Left ventricle myocardium inferior (tissue), 1 donor: Measurements from ENCODE around the gene MYH14. TPM values are rescaled to one million over a fixed set of nuclear protein-coding genes. Genes with fewer than 3 reads are reported as not detected.
A peak's percentile ranks its signal among the peaks of the same experiment; 100 is the strongest.
"Not testable (repeated sequence)": the region's sequence is repeated elsewhere in the genome, so short reads cannot be mapped to it uniquely, and the experiment has no call there.

Experiments used
- DNase-seq: peaks from one replicate; pipeline ENCODE4 v3.0.0-alpha.2; 2020
- H3K27ac ChIP-seq: fragments of 200-600 bp; replicated peaks from 2 replicates; pipeline ENCODE4 v1.8.0; 2021
- H3K27me3 ChIP-seq: fragments of 200-600 bp; 2 replicates; pipeline ENCODE4 v1.8.0; 2021; ENCODE audit warnings: low read depth
- H3K36me3 ChIP-seq: fragments of 200-600 bp; 2 replicates; pipeline ENCODE4 v1.8.0; 2021
- H3K4me1 ChIP-seq: fragments of 200-600 bp; 2 replicates; pipeline ENCODE4 v1.8.0; 2021
- H3K4me3 ChIP-seq: fragments of 200-600 bp; 2 replicates; pipeline ENCODE4 v1.8.0; 2021; ENCODE audit warnings: mild to moderate bottlenecking, moderate library complexity
- H3K9me3 ChIP-seq: fragments of 200-600 bp; replicated peaks from 2 replicates; pipeline ENCODE4 v1.8.0; 2021
- CTCF ChIP-seq: fragments of 200-600 bp; IDR thresholded peaks from 2 replicates; pipeline ENCODE4 v1.8.0; 2021; ENCODE audit warnings: antibody characterized with exemption, mild to moderate bottlenecking, borderline replicate concordance
- intact Hi-C: fragments of 100-400 bp; cut with micrococcal nuclease; formaldehyde crosslinking; loops from one replicate; pipeline ENCODE4 v1.11.0; 2022
- total RNA-seq: library from RNA; stranded (reverse); fragmentation: NEBNext Ultra II Directional; extraction: Animal tissue kit (Norgen Biotek cat#: 25700); gene quantifications from one replicate; pipeline ENCODE4 v1.2.1, GENCODE V29; 2021
- donor health status: DM: no; HTN: yes; CAD: no; lungs with severe emphysema.

Gene MYH14
- total RNA-seq, 1 donor from 2014 or later: 115 TPM

- Histone ChIP-seq H3K4me1 (peaks cover 44% of the 10 kb centered on the region), H3K4me3 (no peak overlapping the region), H3K36me3 (no peaks in the 10 kb centered on the region), H3K27ac (no peak overlapping the region), H3K9me3 (no peaks in the 10 kb centered on the region), H3K27me3 (peaks cover 61% of the 10 kb centered on the region)
- TF ChIP-seq CTCF: no peak
- no peak for DNase-seq
- intact Hi-C loops: no loop called here
Measured at GRCh38 chr19:50327013-50327412, 123.6 kb downstream of the MYH14 start.

- H3K27me3 ChIP-seq: peaks cover 67% of the 10 kb centered on the region
- no peak for DNase-seq
- no peaks in the 10 kb centered on the region for H3K9me3 ChIP-seq
- H3K27ac ChIP-seq: no peak overlapping the region
- H3K4me3 ChIP-seq: peak overlapping the region; percentile 62
- intact Hi-C loops: no loop called here
- H3K36me3 ChIP-seq: no peaks in the 10 kb centered on the region
- peaks cover 48% of the 10 kb centered on the region for H3K4me1 ChIP-seq
- no peak for TF ChIP-seq CTCF
Measured at GRCh38 chr19:50327461-50328223, 124.2 kb downstream of the MYH14 start.

DNA sequence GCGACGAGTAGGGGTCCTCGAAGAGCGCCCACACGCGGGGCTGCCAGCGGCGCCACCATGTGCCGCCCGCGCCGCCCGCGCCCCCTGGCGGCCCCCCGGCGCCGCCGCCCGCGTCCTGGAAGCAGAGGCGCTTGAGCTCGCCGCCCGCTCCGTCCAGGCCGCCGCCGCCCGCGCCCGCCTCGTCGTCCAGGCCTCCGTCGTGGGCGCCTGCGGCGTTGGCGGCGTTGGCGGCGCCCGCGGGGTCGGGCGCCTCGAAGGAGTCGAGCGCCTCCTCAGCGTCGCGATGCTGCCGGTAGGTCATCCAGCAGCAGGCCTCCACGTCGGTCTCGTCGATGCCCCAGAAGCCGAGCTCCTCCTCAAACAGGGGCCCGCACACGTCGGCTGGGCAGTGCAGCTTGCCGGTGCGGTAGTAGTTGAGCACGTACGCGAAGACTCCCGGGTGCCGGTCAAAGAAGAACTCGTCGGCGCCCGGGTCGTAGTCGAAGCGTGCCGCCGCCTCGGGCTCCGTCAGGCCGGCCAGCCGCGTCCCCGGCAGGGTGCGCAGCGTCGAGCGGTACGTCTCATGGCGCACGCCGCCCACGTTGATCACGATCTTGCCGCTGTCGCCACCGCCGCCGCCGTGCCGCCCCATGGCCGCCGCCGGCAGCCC is 124.9 kb downstream of the MYH14 start:
- Histone ChIP-seq H3K36me3 (no peaks in the 10 kb centered on the region), H3K27me3 (peaks cover 74% of the 10 kb centered on the region), H3K4me3 (peak overlapping the region; percentile 62), H3K27ac (peak overlapping the region; percentile 67), H3K9me3 (no peaks in the 10 kb centered on the region), H3K4me1 (peaks cover 55% of the 10 kb centered on the region)
- no peak for TF ChIP-seq CTCF
- intact Hi-C loops: no loop called here
- no peak for DNase-seq

DNA sequence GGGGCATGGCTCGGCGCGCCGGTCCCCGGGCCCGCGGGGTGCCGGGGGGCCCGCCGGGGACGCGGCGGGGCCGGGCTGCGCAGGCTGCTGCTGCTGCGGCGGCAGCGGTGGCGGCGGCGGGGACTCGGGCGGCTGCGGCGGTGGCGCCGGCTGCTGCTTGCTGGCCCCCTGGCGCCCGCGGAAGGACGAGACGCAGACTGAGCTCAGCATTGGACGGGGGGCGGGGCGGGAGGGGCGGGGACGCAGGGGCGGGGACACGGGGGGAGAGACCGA is 125.4 kb downstream of the MYH14 start:
- H3K4me3 ChIP-seq: peak overlapping the region; percentile 62
- H3K9me3 ChIP-seq: no peaks in the 10 kb centered on the region
- intact Hi-C loops: no loop called here
- peaks cover 59% of the 10 kb centered on the region for H3K4me1 ChIP-seq
- no peak overlapping the region for H3K27ac ChIP-seq
- no peaks in the 10 kb centered on the region for H3K36me3 ChIP-seq
- no peak for TF ChIP-seq CTCF
- no peak for DNase-seq
- H3K27me3 ChIP-seq: peaks cover 79% of the 10 kb centered on the region

DNA sequence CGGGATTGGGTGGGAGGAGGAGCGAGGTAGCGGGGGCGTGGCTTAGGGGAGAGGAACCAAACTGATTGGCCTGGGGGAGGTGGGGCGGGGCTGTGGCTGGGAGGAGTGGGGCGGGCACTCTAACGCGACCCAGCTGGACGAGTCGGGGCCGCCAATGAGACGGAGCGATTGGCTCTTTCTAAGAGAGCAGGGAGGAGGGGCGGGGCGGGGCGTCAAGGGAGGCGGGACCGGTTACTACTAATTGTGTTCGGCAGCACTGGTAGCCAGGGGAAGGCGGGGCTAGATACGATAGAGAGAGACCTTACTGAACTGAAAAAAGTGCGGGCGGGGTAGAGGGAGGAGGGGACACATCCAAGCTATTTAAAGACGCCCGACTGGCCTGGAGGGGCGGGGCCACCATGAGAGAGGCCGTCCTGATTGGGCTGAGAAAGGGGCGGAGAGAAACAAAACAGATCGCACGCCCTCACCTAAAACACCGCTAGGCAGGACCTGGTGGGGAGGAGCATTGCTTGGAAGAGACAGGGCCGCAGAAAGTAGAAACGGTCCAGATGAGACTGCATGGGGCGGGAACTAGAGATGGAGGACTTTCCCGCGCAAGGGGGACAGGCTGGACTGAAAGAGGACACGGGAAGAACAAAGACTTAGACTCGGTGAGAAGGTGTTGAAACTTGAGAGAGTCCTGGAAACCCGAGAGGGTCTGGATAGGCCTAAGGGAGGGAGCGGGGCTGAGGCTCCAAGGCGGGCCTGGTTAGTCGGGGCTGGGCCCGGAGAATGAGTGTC is 125.9 kb downstream of the MYH14 start, which contains the start of gene KCNC3:
Gene KCNC3 (minus strand): TSS at position 232 of the 780 bp plus-strand sequence. CDS start 295 bp downstream, outside the sequence.
- intact Hi-C loops: no loop called here
- Histone ChIP-seq H3K36me3 (no peaks in the 10 kb centered on the region), H3K27me3 (peaks cover 84% of the 10 kb centered on the region), H3K9me3 (no peaks in the 10 kb centered on the region), H3K4me1 (peaks cover 64% of the 10 kb centered on the region), H3K4me3 (peak within 1 kb of the TSS; percentile 69), H3K27ac (peak within 1 kb of the TSS; percentile 78)
- DNase-seq: peak; percentile 99
- no peak for TF ChIP-seq CTCF

GRCh38 chr19:50329926-50330294 is 126.5 kb downstream of the MYH14 start:
- intact Hi-C loops, DNase-seq, H3K9me3 ChIP-seq, H3K36me3 ChIP-seq: not testable (repeated sequence)
- peak overlapping the region; percentile 78 for H3K27ac ChIP-seq
- H3K4me3 ChIP-seq: peak overlapping the region; percentile 69
- peaks cover 89% of the 10 kb centered on the region for H3K27me3 ChIP-seq
- peaks cover 64% of the 10 kb centered on the region for H3K4me1 ChIP-seq
